NCI-H1105 (cell line): ENCODE measurements around the gene APOBEC3H.

Source experiments
- DNase-seq: peaks from one replicate; lab custom pipeline; 2025; lab: John Stamatoyannopoulos, UW

APOBEC3H gene

GRCh38 chr22:39135092-39135896, 38.2 kb downstream of the APOBEC3H start:
- peak; percentile 10 for DNase-seq

- no peak for DNase-seq
Observed at GRCh38 chr22:39136317-39136716, 39.3 kb downstream of the APOBEC3H start.

- DNase-seq = no peak
Observed at GRCh38 chr22:39138357-39138997, 41.4 kb downstream of the APOBEC3H start.

GRCh38 chr22:39139933-39140332, 42.9 kb downstream of the APOBEC3H start:
- no peak for DNase-seq

GRCh38 chr22:39142088-39142680, 45.1 kb downstream of the APOBEC3H start:
- DNase-seq = no peak

GRCh38 chr22:39144101-39144767, 47.2 kb downstream of the APOBEC3H start:
- no peak for DNase-seq

- DNase-seq = no peak
Observed at GRCh38 chr22:39146256-39147101, 49.4 kb downstream of the APOBEC3H start.

- DNase-seq = no peak
Observed at GRCh38 chr22:39147335-39148025, 50.4 kb downstream of the APOBEC3H start.

- no peak for DNase-seq
Observed at GRCh38 chr22:39148026-39148726, 51.1 kb downstream of the APOBEC3H start.

GRCh38 chr22:39148727-39149535, 51.9 kb downstream of the APOBEC3H start:
- DNase-seq = no peak

- no peak for DNase-seq
Observed at GRCh38 chr22:39149915-39150847, 53.1 kb downstream of the APOBEC3H start.

GRCh38 chr22:39150848-39151215, 53.8 kb downstream of the APOBEC3H start:
- DNase-seq = no peak

GRCh38 chr22:39151329-39151975, 54.4 kb downstream of the APOBEC3H start:
- no peak for DNase-seq

GRCh38 chr22:39152024-39152510, 55.0 kb downstream of the APOBEC3H start:
- DNase-seq = no peak

- peak; percentile 88 for DNase-seq
Observed at GRCh38 chr22:39152511-39153219, 55.6 kb downstream of the APOBEC3H start, which contains the start of gene CBX7. TSS of gene CBX7 (minus strand) at chr22:39152680. CDS start at chr22:39152444, 236 bp downstream.

GRCh38 chr22:39153220-39153717, 56.2 kb downstream of the APOBEC3H start:
- no peak for DNase-seq
